Progenitor cell of endocrine pancreas (in vitro differentiated cells): Measurements from ENCODE around the gene RASSF3. TPM values are rescaled to one million over a fixed set of nuclear protein-coding genes. Genes with fewer than 3 reads are reported as not detected.
"Not testable (repeated sequence)": the region's sequence is repeated elsewhere in the genome, so short reads cannot be mapped to it uniquely, and the experiment has no call there.

Experiments
- DNase-seq: peaks from one replicate; pipeline ENCODE4 v3.0.0; 2021; ENCODE audit warnings: low spot score; ENCODE audit not compliant: unreplicated experiment
- H3K27ac Mint-ChIP-seq: 2 replicates; pipeline ENCODE4 v1.8.0; 2021; ENCODE audit warnings: mild to moderate bottlenecking, moderate library complexity, mixed read lengths
- H3K27me3 Mint-ChIP-seq: 2 replicates; pipeline ENCODE4 v1.8.0; 2021; ENCODE audit warnings: mixed read lengths
- H3K36me3 Mint-ChIP-seq: 2 replicates; pipeline ENCODE4 v1.8.0; 2022; ENCODE audit warnings: mixed read lengths; ENCODE audit not compliant: insufficient read depth
- H3K4me1 Mint-ChIP-seq: 2 replicates; pipeline ENCODE4 v1.8.0; 2021; ENCODE audit warnings: low read depth, mixed read lengths
- H3K4me3 Mint-ChIP-seq: 2 replicates; pipeline ENCODE4 v1.8.0; 2021; ENCODE audit warnings: low read depth, mild to moderate bottlenecking, moderate library complexity, mixed read lengths
- H3K9me3 Mint-ChIP-seq: 2 replicates; pipeline ENCODE4 v1.8.0; 2021; ENCODE audit warnings: low read depth, mixed read lengths
- CTCF ChIP-seq: fragments of 200-600 bp; sonication (generic); IDR thresholded peaks from one replicate; pipeline ENCODE4 v1.5.0; 2021; ENCODE audit warnings: antibody characterized with exemption, mild to moderate bottlenecking; ENCODE audit not compliant: unreplicated experiment
- total RNA-seq: library from RNA; stranded (reverse); gene quantifications from 2 replicates; pipeline ENCODE4 v1.2.1, GENCODE V29; 2021

The RASSF3 gene
- total RNA-seq, 1 donor from 2014 or later = 20.7 TPM

DNA sequence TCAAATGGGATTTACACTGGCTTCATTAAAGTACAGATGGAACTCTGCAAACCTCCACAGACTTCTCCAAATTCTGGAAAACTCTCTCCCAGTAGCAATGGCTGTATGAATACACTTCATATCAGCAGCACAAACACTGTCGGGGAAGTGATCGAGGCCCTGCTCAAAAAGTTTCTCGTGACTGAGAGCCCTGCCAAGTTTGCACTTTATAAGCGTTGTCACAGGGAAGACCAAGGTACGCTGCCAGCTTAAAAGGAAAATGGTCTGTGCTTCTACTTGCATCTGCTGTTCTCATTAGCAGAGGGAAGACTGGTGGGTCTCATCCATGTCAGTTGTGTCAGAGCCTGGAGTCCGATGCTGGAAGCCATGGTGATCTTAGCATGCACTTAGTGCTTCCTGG lies 77.9 kb downstream of the RASSF3 start:
- no peak overlapping the region for H3K27ac Mint-ChIP-seq
- no peaks in the 10 kb centered on the region for H3K9me3 Mint-ChIP-seq
- no peak for DNase-seq
- no peaks in the 10 kb centered on the region for H3K27me3 Mint-ChIP-seq
- H3K4me1 Mint-ChIP-seq = peaks cover 16% of the 10 kb centered on the region
- no peak overlapping the region for H3K4me3 Mint-ChIP-seq
- TF ChIP-seq CTCF = no peak
- peaks cover 10% of the 10 kb centered on the region for H3K36me3 Mint-ChIP-seq

DNA sequence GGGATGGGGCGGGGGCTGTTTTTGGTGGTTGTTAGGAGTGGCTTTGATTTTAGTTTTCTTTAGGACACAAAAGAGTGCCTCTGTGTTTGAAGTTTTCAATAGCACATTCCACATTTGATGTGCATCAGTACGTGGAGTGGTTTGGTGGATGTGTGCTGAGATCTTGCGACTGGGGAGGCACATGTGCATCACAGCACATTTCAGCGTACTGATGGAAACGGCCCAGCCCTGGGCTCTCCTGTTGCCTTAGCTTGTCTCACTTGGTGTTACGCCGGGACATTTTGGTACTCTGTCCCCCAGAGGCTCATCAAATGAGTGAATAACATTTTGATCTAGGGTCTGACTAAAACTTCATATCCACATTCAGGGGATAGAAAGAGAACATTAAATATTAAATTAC lies 78.4 kb downstream of the RASSF3 start:
- H3K9me3 Mint-ChIP-seq = no peaks in the 10 kb centered on the region
- H3K4me1 Mint-ChIP-seq = peaks cover 12% of the 10 kb centered on the region
- no peak for DNase-seq
- H3K27ac Mint-ChIP-seq = no peak overlapping the region
- TF ChIP-seq CTCF = no peak
- H3K27me3 Mint-ChIP-seq = no peaks in the 10 kb centered on the region
- H3K4me3 Mint-ChIP-seq = no peak overlapping the region
- H3K36me3 Mint-ChIP-seq = peaks cover 10% of the 10 kb centered on the region

- H3K4me3 Mint-ChIP-seq, H3K27me3 Mint-ChIP-seq, H3K27ac Mint-ChIP-seq, DNase-seq, H3K9me3 Mint-ChIP-seq: not testable (repeated sequence)
- Mint-ChIP-seq H3K36me3 (peaks cover 15% of the 10 kb centered on the region), H3K4me1 (peaks cover 12% of the 10 kb centered on the region)
These were observed 79.9 kb downstream of the RASSF3 start for GRCh38 chr12:64690236-64690635.

GRCh38 chr12:64691227-64691794 lies 81.0 kb downstream of the RASSF3 start:
- TF ChIP-seq CTCF = no peak
- H3K4me1 Mint-ChIP-seq = peaks cover 20% of the 10 kb centered on the region
- H3K27me3 Mint-ChIP-seq = no peaks in the 10 kb centered on the region
- no peak overlapping the region for H3K4me3 Mint-ChIP-seq
- peak overlapping the region; percentile 76 for H3K27ac Mint-ChIP-seq
- no peaks in the 10 kb centered on the region for H3K9me3 Mint-ChIP-seq
- peaks cover 13% of the 10 kb centered on the region for H3K36me3 Mint-ChIP-seq
- DNase-seq = no peak

GRCh38 chr12:64691795-64692583 lies 81.7 kb downstream of the RASSF3 start:
- Mint-ChIP-seq H3K4me3 (no peak overlapping the region), H3K9me3 (no peaks in the 10 kb centered on the region), H3K27me3 (no peaks in the 10 kb centered on the region), H3K27ac (peak overlapping the region; percentile 76), H3K4me1 (peaks cover 20% of the 10 kb centered on the region), H3K36me3 (peaks cover 11% of the 10 kb centered on the region)
- DNase-seq = no peak
- no peak for TF ChIP-seq CTCF
